Erythroblast (primary cell): ENCODE measurements around the gene C17orf113.

Experiments
- GATA1 ChIP-seq: IDR thresholded peaks from 2 replicates; pipeline ENCODE4 v1.6.1; 2011; ENCODE audit warnings: low read depth, mild to moderate bottlenecking, control low read depth, low read length, moderate library complexity
- POLR2A ChIP-seq: IDR thresholded peaks from 2 replicates; pipeline ENCODE4 v1.6.1; 2011; ENCODE audit warnings: mild to moderate bottlenecking, low read length

DNA sequence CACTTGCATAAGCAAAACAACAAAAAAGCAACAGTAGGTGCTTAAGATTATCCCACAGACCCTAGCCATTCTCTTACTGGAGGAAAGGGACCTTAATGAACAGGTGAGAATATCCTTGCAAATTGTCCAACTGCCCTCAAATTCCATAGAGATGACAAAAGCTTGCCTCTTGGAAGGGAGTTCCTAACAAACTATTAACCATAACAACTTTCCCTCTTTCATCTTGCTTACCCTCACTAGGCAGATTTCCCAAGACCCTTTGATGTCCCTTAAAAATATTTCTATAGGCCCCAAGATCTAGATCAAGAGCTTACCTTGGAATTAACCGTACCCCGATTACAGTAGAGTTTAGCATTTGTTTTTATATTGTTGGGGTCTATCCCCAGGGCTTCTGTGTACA is 62.0 kb downstream of the C17orf113 start:
- no peak for TF ChIP-seq POLR2A
- no peak for TF ChIP-seq GATA1
